ENCODE results near the gene ALAD.

ALAD gene

GRCh38 chr9:113343732-113344231, 57.3 kb downstream of the ALAD start:
- no peak for TF ChIP-seq CTCF (IDR thresholded peaks at IDR 0.05; ENCODE audit: control insufficient read depth, extremely low read depth, insufficient read depth)
- DNase-seq (ENCODE audit: low read depth): peak; percentile 73
- H3K4me3 ChIP-seq (ENCODE audit: low read depth, low read length): no peak overlapping the region

DNA sequence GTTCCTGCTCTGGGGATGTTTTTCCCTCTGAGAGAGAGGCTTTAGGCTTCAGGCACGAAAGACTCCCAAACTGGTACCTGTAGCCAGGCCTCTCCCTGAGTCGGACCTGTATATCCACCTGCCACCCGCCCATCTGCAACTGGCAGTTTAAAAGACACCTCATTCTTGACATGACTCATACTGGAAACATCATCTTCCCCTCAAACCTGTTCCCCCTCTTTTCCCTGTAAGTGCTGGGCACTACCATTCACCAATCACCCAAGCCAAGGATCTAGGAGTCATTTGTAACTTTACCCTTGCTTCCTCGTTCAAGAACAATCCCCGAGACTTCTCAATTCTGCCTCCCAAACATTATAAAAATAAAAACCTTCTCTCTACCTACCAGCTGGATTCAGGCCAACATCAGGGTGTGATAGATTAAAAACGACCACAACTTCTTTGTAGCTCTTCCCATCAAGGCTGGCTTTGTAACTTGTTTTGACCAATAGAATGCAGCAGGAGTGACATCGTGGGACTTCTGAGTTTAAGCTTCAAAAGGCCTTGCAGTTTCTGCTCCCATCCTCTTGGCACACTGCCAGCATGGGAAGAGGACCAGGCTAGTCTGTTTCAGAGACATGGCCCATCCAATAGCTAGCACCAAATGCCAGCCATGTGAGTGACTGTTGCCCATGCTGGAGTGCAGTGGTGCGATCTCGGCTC, 59.2 kb downstream of the ALAD start:
- TF ChIP-seq CTCF (IDR thresholded peaks at IDR 0.05; ENCODE audit: control insufficient read depth, extremely low read depth, insufficient read depth): no peak
- no peak overlapping the region for H3K4me3 ChIP-seq (ENCODE audit: low read depth, low read length)
- DNase-seq (ENCODE audit: low read depth): no peak

DNA sequence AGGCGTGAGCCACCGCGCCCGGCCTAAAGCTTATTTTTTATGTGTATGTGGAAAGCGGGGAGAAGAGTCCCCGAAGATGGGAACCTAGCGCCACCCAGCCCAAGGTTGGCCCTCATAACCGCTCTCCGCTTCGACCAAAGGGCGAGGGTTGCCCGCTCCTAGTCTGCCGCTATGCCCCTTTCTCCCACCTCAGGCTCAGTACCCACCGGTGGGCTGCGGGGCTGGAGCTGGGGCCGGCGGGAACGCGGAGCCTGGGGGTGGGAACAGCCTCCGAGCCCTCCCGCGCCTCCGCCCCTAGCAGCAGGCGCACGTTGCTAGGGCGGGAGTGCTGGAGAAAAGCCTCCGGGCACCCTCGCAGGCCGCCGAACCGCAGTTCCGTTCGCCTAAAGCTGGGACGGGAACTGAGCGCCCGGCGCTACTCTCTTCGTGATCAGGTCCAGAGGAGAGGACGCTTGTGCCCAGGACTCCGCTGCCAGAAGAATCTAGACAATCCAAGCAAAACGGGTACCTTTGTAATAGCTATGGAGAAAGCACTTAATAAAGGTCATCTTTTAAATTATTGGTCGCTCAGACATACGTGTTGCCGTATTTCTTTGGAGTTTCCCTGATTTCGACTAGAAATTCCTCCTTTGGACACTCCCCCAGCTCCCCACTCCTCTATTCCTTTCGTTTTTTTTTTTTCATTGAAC, 60.9 kb downstream of the ALAD start, which contains the start of gene WDR31:
Gene WDR31 (minus strand): TSS at position 265 of the 689 bp plus-strand sequence. CDS start 8,253 bp downstream, outside the sequence.
- DNase-seq (ENCODE audit: low read depth): peak; percentile 64
- peak within 1 kb of the TSS; percentile 85 for H3K4me3 ChIP-seq (ENCODE audit: low read depth, low read length)
- no peak for TF ChIP-seq CTCF (IDR thresholded peaks at IDR 0.05; ENCODE audit: control insufficient read depth, extremely low read depth, insufficient read depth)

- no peak for DNase-seq (ENCODE audit: low read depth)
- no peak overlapping the region for H3K4me3 ChIP-seq (ENCODE audit: low read depth, low read length)
- TF ChIP-seq CTCF (IDR thresholded peaks at IDR 0.05; ENCODE audit: control insufficient read depth, extremely low read depth, insufficient read depth): no peak
Observed at GRCh38 chr9:113337714-113338113, 63.4 kb downstream of the ALAD start.

Data from LNCaP clone FGC (cell line).